H9 (cell line): Measurements from ENCODE around the gene DPP6. TPM values are rescaled to one million over a fixed set of nuclear protein-coding genes. Genes with fewer than 3 reads are reported as not detected.

Experiments used
- DNase-seq: peaks from one replicate; pipeline ENCODE4 v3.0.0-alpha.2; 2017
- H2AFZ ChIP-seq: one replicate; pipeline ENCODE4 v1.6.1; 2013; ENCODE audit warnings: mild to moderate bottlenecking, low read length, control low read depth, moderate library complexity
- H2AK5ac ChIP-seq: 2 replicates; pipeline ENCODE4 v1.6.1; 2013; ENCODE audit warnings: low read length, control low read depth, mixed read lengths; ENCODE audit not compliant: insufficient read length
- H2BK120ac ChIP-seq: one replicate; pipeline ENCODE4 v1.6.1; 2013; ENCODE audit warnings: low read depth, mild to moderate bottlenecking, low read length, control low read depth, inconsistent platforms; ENCODE audit not compliant: poor library complexity, severe bottlenecking
- H2BK12ac ChIP-seq: 2 replicates; pipeline ENCODE4 v1.6.1; 2013; ENCODE audit warnings: low read length, control low read depth, mixed read lengths, low read depth; ENCODE audit not compliant: insufficient read length
- H2BK15ac ChIP-seq: 2 replicates; pipeline ENCODE4 v1.6.1; 2013; ENCODE audit warnings: low read depth, low read length, control low read depth
- H2BK20ac ChIP-seq: one replicate; pipeline ENCODE4 v1.6.1; 2013; ENCODE audit warnings: low read depth, mild to moderate bottlenecking, low read length, control low read depth, inconsistent platforms; ENCODE audit not compliant: poor library complexity, severe bottlenecking
- H2BK5ac ChIP-seq: 2 replicates; pipeline ENCODE4 v1.6.1; 2013; ENCODE audit warnings: low read length, control low read depth, mixed read lengths; ENCODE audit not compliant: insufficient read length
- H3K14ac ChIP-seq: 2 replicates; pipeline ENCODE4 v1.6.1; 2013; ENCODE audit warnings: low read length, control low read depth; ENCODE audit not compliant: insufficient read depth
- H3K18ac ChIP-seq: 2 replicates; pipeline ENCODE4 v1.6.1; 2013; ENCODE audit warnings: low read depth, mild to moderate bottlenecking, mixed read lengths, low read length, control low read depth; ENCODE audit not compliant: insufficient read length
- H3K23ac ChIP-seq: 2 replicates; pipeline ENCODE4 v1.6.1; 2013; ENCODE audit warnings: low read length, control low read depth, mixed read lengths, low read depth; ENCODE audit not compliant: insufficient read length
- H3K23me2 ChIP-seq: 2 replicates; pipeline ENCODE4 v1.6.1; 2013; ENCODE audit warnings: low read depth, mild to moderate bottlenecking, mixed read lengths, low read length, control low read depth; ENCODE audit not compliant: insufficient read length, poor library complexity, severe bottlenecking
- H3K27ac ChIP-seq: 2 replicates; pipeline ENCODE4 v1.5.1; 2013; ENCODE audit warnings: low read length, control low read depth, mixed read lengths, low read depth; ENCODE audit not compliant: insufficient read length
- H3K27me3 ChIP-seq: 2 replicates; pipeline ENCODE4 v1.6.1; 2013; ENCODE audit warnings: low read length, control low read depth, inconsistent platforms; ENCODE audit not compliant: insufficient read depth
- H3K4ac ChIP-seq: 2 replicates; pipeline ENCODE4 v1.6.1; 2013; ENCODE audit warnings: low read depth, mild to moderate bottlenecking, control low read depth, inconsistent platforms, low read length, moderate library complexity
- H3K4me1 ChIP-seq: 2 replicates; pipeline ENCODE4 v1.6.1; 2013; ENCODE audit warnings: low read length, control low read depth, inconsistent platforms; ENCODE audit not compliant: insufficient read depth
- H3K4me2 ChIP-seq: 2 replicates; pipeline ENCODE4 v1.6.1; 2013; ENCODE audit warnings: low read length, control low read depth, mixed read lengths; ENCODE audit not compliant: insufficient read length, insufficient read depth
- H3K56ac ChIP-seq: 2 replicates; pipeline ENCODE4 v1.6.1; 2013; ENCODE audit warnings: low read depth, mild to moderate bottlenecking, mixed read lengths, low read length, control low read depth; ENCODE audit not compliant: insufficient read length
- H3K79me1 ChIP-seq: 2 replicates; pipeline ENCODE4 v1.6.1; 2013; ENCODE audit warnings: low read depth, mild to moderate bottlenecking, moderate library complexity, low read length, control low read depth, inconsistent platforms; ENCODE audit not compliant: insufficient read depth, poor library complexity, severe bottlenecking
- H3K79me2 ChIP-seq: 2 replicates; pipeline ENCODE4 v1.6.1; 2013; ENCODE audit warnings: low read length, control low read depth, inconsistent platforms; ENCODE audit not compliant: insufficient read depth
- H3K9ac ChIP-seq: 2 replicates; pipeline ENCODE4 v1.6.1; 2013; ENCODE audit warnings: low read length, control low read depth, mixed read lengths; ENCODE audit not compliant: insufficient read length; ENCODE audit errors: extremely low read depth
- H3K9me3 ChIP-seq: one replicate; pipeline ENCODE4 v1.6.1; 2013; ENCODE audit warnings: low read depth, low read length, inconsistent platforms; ENCODE audit not compliant: control insufficient read depth
- H3T11ph ChIP-seq: one replicate; pipeline ENCODE4 v1.6.1; 2013; ENCODE audit warnings: mild to moderate bottlenecking, low read length, control low read depth, inconsistent platforms
- H4K20me1 ChIP-seq: one replicate; pipeline ENCODE4 v1.6.1; 2013; ENCODE audit not compliant: control insufficient read depth, insufficient read length, insufficient read depth
- H4K5ac ChIP-seq: 2 replicates; pipeline ENCODE4 v1.6.1; 2013; ENCODE audit warnings: low read depth, mild to moderate bottlenecking, mixed read lengths, low read length, control low read depth; ENCODE audit not compliant: insufficient read length
- H4K8ac ChIP-seq: replicated peaks from 2 replicates; pipeline ENCODE4 v1.6.1; 2013; ENCODE audit warnings: low read length, control low read depth, mixed read lengths, low read depth; ENCODE audit not compliant: insufficient read length
- H4K91ac ChIP-seq: 2 replicates; pipeline ENCODE4 v1.6.1; 2013; ENCODE audit warnings: low read depth, mild to moderate bottlenecking, moderate library complexity, mixed read lengths, low read length, control low read depth; ENCODE audit not compliant: insufficient read length
- H3K27ac Mint-ChIP-seq, 3 experiments: 2 replicates in 2 of 3; 3 replicates in 1 of 3; pipeline ENCODE4 v1.8.0; 2020 to 2021; ENCODE audit warnings: mixed read lengths in 3 of 3, mild to moderate bottlenecking in 1 of 3, moderate library complexity in 1 of 3
- H3K27me3 Mint-ChIP-seq: 2 replicates; pipeline ENCODE4 v1.8.0; 2021; ENCODE audit warnings: low read depth, mild to moderate bottlenecking, moderate library complexity, mixed read lengths
- H3K36me3 Mint-ChIP-seq, 3 experiments: 2 replicates in 2 of 3; 3 replicates in 1 of 3; pipeline ENCODE4 v1.8.0; 2020 to 2021; ENCODE audit warnings: low read depth in 3 of 3, mixed read lengths in 3 of 3; ENCODE audit not compliant: insufficient read depth in 1 of 3
- H3K4me1 Mint-ChIP-seq, 2 experiments: 2 replicates each; pipeline ENCODE4 v1.8.0; 2020; ENCODE audit warnings: mixed read lengths in 2 of 2
- H3K4me3 Mint-ChIP-seq, 2 experiments: 2 replicates in 1 of 2; 3 replicates in 1 of 2; pipeline ENCODE4 v1.8.0; 2020 to 2021; ENCODE audit warnings: mild to moderate bottlenecking in 2 of 2, mixed read lengths in 2 of 2, moderate library complexity in 1 of 2
- H3K9me3 Mint-ChIP-seq, 2 experiments: 2 replicates in 1 of 2; 3 replicates in 1 of 2; pipeline ENCODE4 v1.8.0; 2020; ENCODE audit warnings: mild to moderate bottlenecking in 2 of 2, mixed read lengths in 2 of 2, moderate library complexity in 1 of 2
- WGBS: extraction: QIAGEN DNeasy Blood & Tissue Kit; methylation state at CpG from one replicate; pipeline ENCODE4 v1.1.7; 2013; ENCODE audit warnings: missing lambda C conversion rate, low lambda C conversion rate, mixed read lengths; ENCODE audit not compliant: insufficient read length; ENCODE audit errors: extremely low coverage; 5-methylcytosine and 5-hydroxymethylcytosine counted together
- total RNA-seq: library from RNA; stranded (reverse); gene quantifications from 2 replicates; pipeline ENCODE4 v1.2.1, GENCODE V29; 2021
- TF ChIP-seq, protein P1 (sequence below): fragments of 200-600 bp; sonication (generic); conservative IDR thresholded peaks from 3 replicates; pipeline ENCODE4 v1.8.0; 2021; ENCODE audit warnings: antibody characterized with exemption, mild to moderate bottlenecking

Gene DPP6
- total RNA-seq, 1 experiment from 2014 or later: 4.5 TPM

DNA sequence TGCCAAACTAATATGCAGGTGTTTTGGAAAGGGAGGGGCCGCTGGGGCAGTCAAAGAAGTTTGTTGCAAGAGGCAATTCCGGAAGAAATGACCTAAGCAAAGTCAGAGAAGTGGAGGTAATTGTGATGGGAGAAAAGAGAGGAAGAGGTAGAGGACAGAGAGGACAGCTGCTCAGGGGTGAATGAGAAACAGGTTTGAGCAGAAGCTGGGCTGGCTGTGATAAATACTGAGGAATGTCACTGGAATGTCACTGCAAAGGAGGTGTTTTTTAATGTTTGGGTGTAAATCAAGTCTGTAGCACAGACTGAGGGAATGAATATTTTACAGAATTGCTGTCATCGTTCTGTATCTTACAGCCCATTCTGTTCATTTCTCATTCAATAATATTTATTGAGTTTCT is 207.2 kb downstream of the DPP6 start:
- Histone ChIP-seq H4K5ac (no peak overlapping the region), H3K23ac (no peak overlapping the region), H3K23me2 (peaks cover 2% of the 10 kb centered on the region), H3K79me1 (no peaks in the 10 kb centered on the region), H3K14ac (no peak overlapping the region), H3K79me2 (no peaks in the 10 kb centered on the region), H2BK20ac (no peak overlapping the region), H3K4me1 (peaks cover 11% of the 10 kb centered on the region; the same call in 1 of the 2 replicates), H2BK120ac (no peak overlapping the region), H3T11ph (no peak overlapping the region), H3K9me3 (no peaks in the 10 kb centered on the region), H3K4me2 (no peak overlapping the region), H2BK5ac (no peak overlapping the region), H2AFZ (no peak overlapping the region), H2BK12ac (no peak overlapping the region), H3K27me3 (no peaks in the 10 kb centered on the region), H3K9ac (no peak overlapping the region), H4K91ac (no peak overlapping the region), H3K27ac (no peak overlapping the region), H2AK5ac (no peak overlapping the region), H4K8ac (no peak overlapping the region), H3K18ac (no peak overlapping the region), H4K20me1 (no peaks in the 10 kb centered on the region), H3K4ac (no peak overlapping the region), H3K56ac (no peak overlapping the region), H2BK15ac (no peak overlapping the region)
- peak overlapping the region in 1 of 3 experiments; percentile 57; a peak in 1 of 7 replicates for H3K27ac Mint-ChIP-seq
- no CpG with 5 or more reads among the region's 3 CpGs for WGBS
- H3K36me3 Mint-ChIP-seq: no peaks in the 10 kb centered on the region; a peak in 1 of 7 replicates
- no peaks in the 10 kb centered on the region; a peak in 2 of 5 replicates for H3K9me3 Mint-ChIP-seq
- no peak for DNase-seq
- H3K4me3 Mint-ChIP-seq: no peak overlapping the region
- peaks cover 25 to 28% of the 10 kb centered on the region in 2 experiments for H3K4me1 Mint-ChIP-seq
- TF ChIP-seq, protein P1, sequence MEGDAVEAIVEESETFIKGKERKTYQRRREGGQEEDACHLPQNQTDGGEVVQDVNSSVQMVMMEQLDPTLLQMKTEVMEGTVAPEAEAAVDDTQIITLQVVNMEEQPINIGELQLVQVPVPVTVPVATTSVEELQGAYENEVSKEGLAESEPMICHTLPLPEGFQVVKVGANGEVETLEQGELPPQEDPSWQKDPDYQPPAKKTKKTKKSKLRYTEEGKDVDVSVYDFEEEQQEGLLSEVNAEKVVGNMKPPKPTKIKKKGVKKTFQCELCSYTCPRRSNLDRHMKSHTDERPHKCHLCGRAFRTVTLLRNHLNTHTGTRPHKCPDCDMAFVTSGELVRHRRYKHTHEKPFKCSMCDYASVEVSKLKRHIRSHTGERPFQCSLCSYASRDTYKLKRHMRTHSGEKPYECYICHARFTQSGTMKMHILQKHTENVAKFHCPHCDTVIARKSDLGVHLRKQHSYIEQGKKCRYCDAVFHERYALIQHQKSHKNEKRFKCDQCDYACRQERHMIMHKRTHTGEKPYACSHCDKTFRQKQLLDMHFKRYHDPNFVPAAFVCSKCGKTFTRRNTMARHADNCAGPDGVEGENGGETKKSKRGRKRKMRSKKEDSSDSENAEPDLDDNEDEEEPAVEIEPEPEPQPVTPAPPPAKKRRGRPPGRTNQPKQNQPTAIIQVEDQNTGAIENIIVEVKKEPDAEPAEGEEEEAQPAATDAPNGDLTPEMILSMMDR: no peak
- no peaks in the 10 kb centered on the region; the same call in 1 of the 2 replicates for H3K27me3 Mint-ChIP-seq
